Karpas-422 (cell line): ENCODE measurements around the gene TBC1D12. TPM values are rescaled to one million over a fixed set of nuclear protein-coding genes. Genes with fewer than 3 reads are reported as not detected.
"Not testable (repeated sequence)": the region's sequence is repeated elsewhere in the genome, so short reads cannot be mapped to it uniquely, and the experiment has no call there.

Experiments used
- DNase-seq: peaks from one replicate; pipeline ENCODE4 v3.0.0-alpha.2; 2015
- H2AFZ ChIP-seq: fragments of 200-600 bp; sonication (generic); 2 replicates; pipeline ENCODE4 v1.6.1; 2014; ENCODE audit warnings: antibody characterized with exemption, low read length, mixed read lengths
- H3K27ac ChIP-seq: fragments of 200-600 bp; sonication (generic); 2 replicates; pipeline ENCODE4 v1.5.1; 2014; ENCODE audit warnings: mild to moderate bottlenecking, low read length, moderate library complexity
- H3K27me3 ChIP-seq: fragments of 200-600 bp; sonication (generic); 2 replicates; pipeline ENCODE4 v1.6.1; 2014; ENCODE audit warnings: low read length, mixed read lengths
- H3K36me3 ChIP-seq: fragments of 200-600 bp; sonication (generic); 2 replicates; pipeline ENCODE4 v1.6.1; 2014; ENCODE audit warnings: low read length, mixed read lengths; ENCODE audit not compliant: insufficient read depth
- H3K4me1 ChIP-seq: fragments of 200-600 bp; sonication (generic); 2 replicates; pipeline ENCODE4 v1.6.1; 2014; ENCODE audit warnings: mild to moderate bottlenecking, low read length, mixed read lengths
- H3K4me2 ChIP-seq: fragments of 200-600 bp; sonication (generic); 2 replicates; pipeline ENCODE4 v1.6.1; 2014; ENCODE audit warnings: low read length, low read depth, mild to moderate bottlenecking; ENCODE audit not compliant: poor library complexity, severe bottlenecking
- H3K4me3 ChIP-seq: fragments of 200-600 bp; sonication (generic); 2 replicates; pipeline ENCODE4 v1.5.1; 2014; ENCODE audit warnings: mild to moderate bottlenecking, antibody characterized with exemption, low read length, mixed read lengths
- H3K79me2 ChIP-seq: fragments of 200-600 bp; sonication (generic); 2 replicates; pipeline ENCODE4 v1.6.1; 2014; ENCODE audit warnings: mild to moderate bottlenecking, low read length, mixed read lengths
- H3K9ac ChIP-seq: fragments of 200-600 bp; sonication (generic); 2 replicates; pipeline ENCODE4 v1.6.0; 2014; ENCODE audit warnings: low read length
- H3K9me2 ChIP-seq: fragments of 200-600 bp; sonication (generic), shearing (Covaris generic); replicated peaks from 2 replicates; pipeline ENCODE4 v1.6.0; 2014; ENCODE audit warnings: mild to moderate bottlenecking, low read length, moderate library complexity; ENCODE audit not compliant: insufficient read depth
- H3K9me3 ChIP-seq: fragments of 300-700, 200-600 bp; sonication (generic); 2 replicates; pipeline ENCODE4 v1.6.1; 2014; ENCODE audit warnings: low read length, mixed read lengths
- H4K20me1 ChIP-seq: fragments of 200-600 bp; sonication (generic); 2 replicates; pipeline ENCODE4 v1.6.1; 2014; ENCODE audit warnings: mild to moderate bottlenecking, antibody characterized with exemption, low read length, low read depth; ENCODE audit not compliant: insufficient read depth
- total RNA-seq: library from RNA; depleted of rRNA; stranded (reverse); fragments of >200 nt; shearing (Covaris generic); gene quantifications from 2 replicates; pipeline ENCODE4 v1.2.3, GENCODE V29; 2014; ENCODE audit warnings: low replicate concordance

The TBC1D12 gene
- total RNA-seq, 1 experiment from 2014 or later, result not detected

DNA sequence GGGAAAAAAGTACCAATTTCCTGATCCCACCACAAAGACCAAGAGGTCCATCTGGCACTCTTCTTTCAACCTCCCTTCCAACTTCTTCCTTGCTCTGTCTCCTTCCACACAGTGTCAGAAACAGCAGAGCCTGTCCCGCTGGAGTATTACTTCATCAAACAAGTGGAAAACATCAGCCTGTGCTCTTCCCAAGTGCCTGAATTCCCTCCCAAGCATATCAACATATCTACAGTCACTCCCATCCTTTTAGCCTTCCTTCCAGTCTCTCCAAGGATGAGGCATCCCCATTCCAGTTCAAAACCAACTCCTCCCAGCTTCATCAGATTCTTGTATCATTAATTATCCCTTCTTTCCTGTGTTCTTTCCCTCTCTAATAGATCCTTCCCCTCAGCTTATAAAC is 37.9 kb upstream of the TBC1D12 start:
- DNase-seq, result no peak
- Histone ChIP-seq H3K27me3 (no peaks in the 10 kb centered on the region), H3K9me3 (no peaks in the 10 kb centered on the region), H2AFZ (no peak overlapping the region), H3K4me2 (no peak overlapping the region), H3K9ac (no peak overlapping the region), H3K9me2 (no peaks in the 10 kb centered on the region), H3K4me3 (no peak overlapping the region), H3K36me3 (no peaks in the 10 kb centered on the region; the same call in 1 of the 2 replicates), H4K20me1 (no peaks in the 10 kb centered on the region), H3K79me2 (peaks cover 26% of the 10 kb centered on the region), H3K27ac (no peak overlapping the region), H3K4me1 (peaks cover 14% of the 10 kb centered on the region)

DNA sequence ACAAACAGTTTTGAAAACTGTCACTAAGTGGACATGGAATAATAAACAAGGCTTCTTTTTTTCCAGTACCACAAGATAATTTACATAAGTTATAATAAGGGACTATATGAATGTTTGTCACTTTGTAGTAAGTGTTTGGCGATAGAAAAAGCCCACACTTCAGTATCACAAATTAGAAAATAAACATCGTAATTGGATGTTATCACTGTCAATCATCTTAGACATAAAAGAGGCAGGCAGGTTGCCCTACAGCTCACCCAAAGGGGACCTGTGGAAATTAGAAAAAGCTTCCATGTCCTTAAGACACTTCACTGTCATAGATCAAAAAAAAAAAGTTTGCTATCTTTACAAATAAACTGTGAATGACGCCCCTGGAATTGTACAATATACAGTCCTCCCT is 36.0 kb upstream of the TBC1D12 start:
- Histone ChIP-seq H3K4me1 (peaks cover 9% of the 10 kb centered on the region), H3K9ac (no peak overlapping the region), H2AFZ (no peak overlapping the region), H3K27ac (no peak overlapping the region), H3K27me3 (no peaks in the 10 kb centered on the region), H3K36me3 (no peaks in the 10 kb centered on the region; the same call in 1 of the 2 replicates), H3K79me2 (peaks cover 13% of the 10 kb centered on the region), H3K4me3 (no peak overlapping the region), H3K9me2 (no peaks in the 10 kb centered on the region), H3K9me3 (no peaks in the 10 kb centered on the region), H4K20me1 (no peaks in the 10 kb centered on the region), H3K4me2 (no peak overlapping the region)
- no peak for DNase-seq

GRCh38 chr10:94370501-94370900 is 31.8 kb upstream of the TBC1D12 start:
- Histone ChIP-seq H3K27me3 (no peaks in the 10 kb centered on the region), H3K27ac (no peak overlapping the region), H3K9me3 (no peaks in the 10 kb centered on the region), H4K20me1 (no peaks in the 10 kb centered on the region), H3K4me2 (no peak overlapping the region), H3K9ac (no peak overlapping the region), H2AFZ (no peak overlapping the region), H3K9me2 (no peaks in the 10 kb centered on the region), H3K4me1 (no peaks in the 10 kb centered on the region), H3K79me2 (no peaks in the 10 kb centered on the region), H3K4me3 (no peak overlapping the region), H3K36me3 (no peaks in the 10 kb centered on the region)
- no peak for DNase-seq

GRCh38 chr10:94375374-94375773 is 27.0 kb upstream of the TBC1D12 start:
- Histone ChIP-seq H3K4me3 (no peak overlapping the region), H2AFZ (no peak overlapping the region), H3K27me3 (no peaks in the 10 kb centered on the region), H3K4me2 (no peak overlapping the region), H3K4me1 (no peaks in the 10 kb centered on the region), H3K27ac (no peak overlapping the region), H3K79me2 (no peaks in the 10 kb centered on the region), H3K36me3 (no peaks in the 10 kb centered on the region), H3K9me2 (no peaks in the 10 kb centered on the region), H3K9me3 (no peaks in the 10 kb centered on the region), H4K20me1 (no peaks in the 10 kb centered on the region), H3K9ac (no peak overlapping the region)
- DNase-seq, result no peak

DNA sequence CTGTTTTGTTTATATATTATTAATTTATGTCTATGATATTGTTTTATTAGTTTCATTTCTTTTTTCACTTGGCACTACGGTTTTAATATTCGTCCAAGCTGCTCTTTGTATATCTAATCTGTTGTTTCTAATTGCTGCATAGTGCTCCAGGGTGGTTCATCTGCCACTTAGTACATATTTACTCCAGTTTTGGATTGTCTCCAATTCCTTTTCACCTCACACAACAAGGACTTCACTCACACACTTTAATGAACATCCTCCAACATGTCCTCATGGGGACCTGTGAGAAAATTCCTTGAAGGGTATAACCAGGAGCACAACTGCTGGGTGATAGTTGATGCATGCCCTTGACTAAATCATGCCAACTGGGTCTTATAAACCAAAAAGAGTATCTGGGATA is 25.5 kb upstream of the TBC1D12 start:
- Histone ChIP-seq H3K27me3 (no peaks in the 10 kb centered on the region), H3K4me1 (no peaks in the 10 kb centered on the region), H3K79me2 (no peaks in the 10 kb centered on the region), H3K9me2 (no peaks in the 10 kb centered on the region), H2AFZ (no peak overlapping the region), H3K4me3 (no peak overlapping the region), H4K20me1 (no peaks in the 10 kb centered on the region), H3K36me3 (no peaks in the 10 kb centered on the region), H3K9me3 (no peaks in the 10 kb centered on the region), H3K27ac (no peak overlapping the region), H3K4me2 (no peak overlapping the region), H3K9ac (no peak overlapping the region)
- DNase-seq, result no peak

DNA sequence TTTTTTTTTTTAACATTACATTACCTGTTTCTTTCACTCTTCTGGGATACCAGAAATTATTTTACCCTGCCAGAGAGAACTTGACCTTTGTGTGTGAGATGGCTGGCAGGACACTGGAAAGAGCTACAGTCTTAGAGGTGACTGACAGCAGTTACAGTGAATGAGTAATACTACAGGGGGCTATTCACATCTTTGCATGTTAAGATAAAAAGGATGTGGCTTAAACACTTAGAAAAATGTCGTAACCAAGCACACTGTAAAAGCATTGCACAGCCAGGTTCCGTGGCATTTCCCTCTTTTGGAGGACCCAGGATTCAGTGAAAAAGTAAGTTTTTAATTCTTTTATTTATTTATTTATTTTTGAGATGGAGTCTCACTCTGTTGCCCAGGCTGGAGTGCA is 18.8 kb upstream of the TBC1D12 start:
- Histone ChIP-seq H3K27me3 (no peaks in the 10 kb centered on the region), H3K4me3 (no peak overlapping the region), H2AFZ (no peak overlapping the region), H3K9me2 (no peaks in the 10 kb centered on the region), H3K9ac (no peak overlapping the region), H3K9me3 (no peaks in the 10 kb centered on the region), H3K79me2 (no peaks in the 10 kb centered on the region), H4K20me1 (no peaks in the 10 kb centered on the region), H3K27ac (no peak overlapping the region), H3K4me1 (no peaks in the 10 kb centered on the region), H3K4me2 (no peak overlapping the region), H3K36me3 (no peaks in the 10 kb centered on the region)
- no peak for DNase-seq

DNA sequence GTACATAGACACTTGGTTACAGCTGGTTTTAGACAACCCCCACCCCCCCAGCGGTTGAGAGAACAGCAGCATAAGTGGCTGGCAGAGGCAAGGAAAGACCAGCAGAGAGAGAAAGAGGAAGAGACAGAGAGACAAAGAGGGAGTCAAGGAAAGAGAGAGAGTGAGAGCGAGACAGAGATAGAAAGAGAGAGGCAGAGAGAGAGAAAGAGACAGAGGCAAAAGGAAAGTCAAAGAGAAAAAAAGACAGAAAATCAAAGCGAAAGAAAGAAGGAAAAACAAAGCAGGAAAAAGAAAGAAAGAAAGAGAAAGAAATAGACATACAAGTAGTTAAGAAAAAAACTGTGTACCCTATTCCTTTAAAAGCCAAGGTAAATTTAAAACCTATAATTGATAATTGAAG is 16.6 kb upstream of the TBC1D12 start:
- H3K4me2 ChIP-seq, H3K27ac ChIP-seq, H3K36me3 ChIP-seq, H3K9me3 ChIP-seq, H3K27me3 ChIP-seq, H4K20me1 ChIP-seq, H3K79me2 ChIP-seq, H3K4me1 ChIP-seq, DNase-seq, H3K9ac ChIP-seq, H3K9me2 ChIP-seq, H3K4me3 ChIP-seq, H2AFZ ChIP-seq: not testable (repeated sequence)

GRCh38 chr10:94392117-94392516 is 10.2 kb upstream of the TBC1D12 start:
- not testable (repeated sequence) for H3K9me2 ChIP-seq, H3K79me2 ChIP-seq, H3K27ac ChIP-seq, H2AFZ ChIP-seq, H4K20me1 ChIP-seq, H3K36me3 ChIP-seq, H3K4me1 ChIP-seq, H3K27me3 ChIP-seq, H3K4me3 ChIP-seq, H3K4me2 ChIP-seq, DNase-seq, H3K9ac ChIP-seq, H3K9me3 ChIP-seq
